H1 (cell line): ENCODE measurements around the gene SDHAF2. TPM values are rescaled to one million over a fixed set of nuclear protein-coding genes. Genes with fewer than 3 reads are reported as not detected.

Experiments
- CTCF ChIA-PET: fragments of 300-600 bp; sonication (Branson Sonifier 250); formaldehyde crosslinking; loops from one replicate; lab custom pipeline; 2021; ENCODE audit not compliant: partially characterized antibody; lab: Charles Lee
- POLR2A ChIA-PET: fragments of 300-600 bp; sonication (Branson Sonifier 250); formaldehyde crosslinking; loops from one replicate; lab custom pipeline; 2021; ENCODE audit warnings: inconsistent platforms; ENCODE audit not compliant: partially characterized antibody; lab: Charles Lee
- DNase-seq, 2 experiments: peaks; one replicate each; pipeline versions ENCODE4 v3.0.0 to v3.0.0-alpha.2; 2010 to 2022; ENCODE audit warnings: low spot score in 2 of 2, low read depth in 1 of 2, mixed read lengths in 1 of 2
- FAIRE-seq: peaks from 2 replicates; lab custom pipeline; 2011; peaks lifted over from hg19 to GRCh38; lab: Jason Lieb, UNC
- H2AFZ ChIP-seq: 2 replicates; pipeline ENCODE4 v1.8.1; 2012; ENCODE audit warnings: low read length, inconsistent platforms
- H2AK5ac ChIP-seq: 2 replicates; pipeline ENCODE4 v1.6.1; 2013; ENCODE audit warnings: low read depth, low read length
- H2BK120ac ChIP-seq: replicated peaks from 2 replicates; pipeline ENCODE3; 2013; ENCODE audit warnings: low read depth, low read length, inconsistent platforms
- H2BK12ac ChIP-seq: 2 replicates; pipeline ENCODE4 v1.6.1; 2013; ENCODE audit warnings: low read depth, low read length
- H2BK15ac ChIP-seq: 2 replicates; pipeline ENCODE4 v1.6.1; 2013; ENCODE audit warnings: low read length
- H2BK20ac ChIP-seq: 2 replicates; pipeline ENCODE4 v1.6.1; 2013; ENCODE audit warnings: low read length
- H2BK5ac ChIP-seq: 2 replicates; pipeline ENCODE4 v1.6.1; 2013; ENCODE audit warnings: low read depth, low read length
- H3K14ac ChIP-seq: 2 replicates; pipeline ENCODE4 v1.6.1; 2013; ENCODE audit warnings: inconsistent platforms; ENCODE audit not compliant: insufficient read length
- H3K18ac ChIP-seq: 2 replicates; pipeline ENCODE4 v1.6.1; 2013; ENCODE audit warnings: low read length; ENCODE audit errors: extremely low read depth
- H3K23ac ChIP-seq: 2 replicates; pipeline ENCODE4 v1.6.1; 2013; ENCODE audit warnings: inconsistent platforms; ENCODE audit not compliant: insufficient read length
- H3K23me2 ChIP-seq: 2 replicates; pipeline ENCODE4 v1.6.1; 2013; ENCODE audit warnings: low read depth, low read length
- H3K27ac ChIP-seq: 2 replicates; pipeline ENCODE4 v1.6.1; 2011; ENCODE audit warnings: low read depth, low read length, inconsistent platforms
- H3K27me3 ChIP-seq, 4 experiments: replicated peaks in 1 of 4; 1 replicate in 1 of 4; 2 replicates in 3 of 4; pipeline versions ENCODE4 v1.6.1 to v1.8.1; 2011 to 2013; ENCODE audit warnings: low read length in 3 of 4, mild to moderate bottlenecking in 3 of 4, inconsistent platforms in 2 of 4, mixed read lengths in 2 of 4, moderate library complexity in 1 of 4; ENCODE audit not compliant: control insufficient read depth in 3 of 4, insufficient read depth in 3 of 4; ENCODE audit errors: extremely low read depth in 1 of 4
- H3K36me3 ChIP-seq, 4 experiments: 2 replicates each; pipeline versions ENCODE4 v1.6.1 to v1.8.1; 2011 to 2013; ENCODE audit warnings: mild to moderate bottlenecking in 4 of 4, low read length in 3 of 4, moderate library complexity in 2 of 4, control low read depth in 1 of 4, inconsistent platforms in 1 of 4; ENCODE audit not compliant: insufficient read depth in 4 of 4, control insufficient read depth in 2 of 4
- H3K4ac ChIP-seq: replicated peaks from 2 replicates; pipeline ENCODE3; 2013; ENCODE audit warnings: low read length, low read depth, mixed read lengths, inconsistent platforms; ENCODE audit not compliant: insufficient read length
- H3K4me1 ChIP-seq, 4 experiments: replicated peaks in 1 of 4; 1 replicate in 1 of 4; 2 replicates in 3 of 4; pipeline versions ENCODE4 v1.6.1 to v1.8.1; 2011 to 2013; ENCODE audit warnings: low read length in 3 of 4, inconsistent platforms in 2 of 4, mixed read lengths in 1 of 4; ENCODE audit not compliant: insufficient read depth in 4 of 4, control insufficient read depth in 3 of 4
- H3K4me2 ChIP-seq, 2 experiments: 2 replicates each; pipeline versions ENCODE4 v1.6.1 to v1.8.1; 2011 to 2013; ENCODE audit warnings: low read depth in 2 of 2, low read length in 2 of 2, control low read depth in 1 of 2, inconsistent platforms in 1 of 2, mild to moderate bottlenecking in 1 of 2; ENCODE audit not compliant: insufficient read depth in 1 of 2
- H3K4me3 ChIP-seq, 4 experiments: fragments of 200-600, 300-600 bp in 1 of 4; sonication (generic), shearing (Covaris generic), sonication (Bioruptor Twin) in 1 of 4; 2 replicates each; pipeline versions ENCODE4 v1.5.1 to v1.8.1; 2011 to 2016; ENCODE audit warnings: low read length in 4 of 4, low read depth in 3 of 4, control low read depth in 2 of 4, inconsistent platforms in 2 of 4, mild to moderate bottlenecking in 2 of 4, mixed read lengths in 1 of 4, moderate library complexity in 1 of 4; ENCODE audit not compliant: insufficient read depth in 2 of 4; ENCODE audit errors: extremely low read depth in 1 of 4
- H3K56ac ChIP-seq: replicated peaks from 2 replicates; pipeline ENCODE3; 2013; ENCODE audit warnings: low read depth, mild to moderate bottlenecking, mixed read lengths, low read length, inconsistent platforms; ENCODE audit not compliant: insufficient read length
- H3K79me1 ChIP-seq: 2 replicates; pipeline ENCODE4 v1.6.1; 2013; ENCODE audit warnings: low read depth, low read length, control low read depth
- H3K79me2 ChIP-seq, 2 experiments: 2 replicates each; pipeline versions ENCODE4 v1.6.1 to v1.8.1; 2012 to 2013; ENCODE audit warnings: low read length in 2 of 2, mild to moderate bottlenecking in 2 of 2, inconsistent platforms in 1 of 2; ENCODE audit not compliant: insufficient read depth in 2 of 2, control insufficient read depth in 1 of 2
- H3K9ac ChIP-seq, 4 experiments: replicated peaks in 1 of 4; 1 replicate in 1 of 4; 2 replicates in 3 of 4; pipeline versions ENCODE4 v1.6.1 to v1.8.1; 2011 to 2013; ENCODE audit warnings: low read depth in 3 of 4, low read length in 3 of 4, control low read depth in 2 of 4, mild to moderate bottlenecking in 2 of 4, moderate library complexity in 2 of 4, inconsistent platforms in 1 of 4; ENCODE audit errors: extremely low read depth in 1 of 4
- H3K9me3 ChIP-seq, 2 experiments: 2 replicates each; pipeline versions ENCODE4 v1.6.1 to v1.8.1; 2012 to 2013; ENCODE audit warnings: mild to moderate bottlenecking in 2 of 2, moderate library complexity in 2 of 2, control low read depth in 1 of 2, inconsistent platforms in 1 of 2, low read depth in 1 of 2, low read length in 1 of 2, mixed read lengths in 1 of 2; ENCODE audit not compliant: insufficient read depth in 2 of 2
- H4K20me1 ChIP-seq, 2 experiments: replicated peaks in 1 of 2; 2 replicates each; pipeline versions ENCODE3 to v1.8.1; 2011 to 2013; ENCODE audit warnings: inconsistent platforms in 2 of 2, low read length in 2 of 2, mild to moderate bottlenecking in 1 of 2; ENCODE audit not compliant: insufficient read depth in 2 of 2, control insufficient read depth in 1 of 2
- H4K5ac ChIP-seq: 2 replicates; pipeline ENCODE4 v1.6.1; 2013; ENCODE audit warnings: low read length, low read depth, mixed read lengths, inconsistent platforms; ENCODE audit not compliant: insufficient read length
- H4K8ac ChIP-seq: 2 replicates; pipeline ENCODE4 v1.8.0; 2013; ENCODE audit warnings: mild to moderate bottlenecking, moderate library complexity, low read length, inconsistent platforms; ENCODE audit not compliant: insufficient read depth; ENCODE audit errors: extremely low read depth
- H4K91ac ChIP-seq: replicated peaks from 2 replicates; pipeline ENCODE3; 2013; ENCODE audit warnings: low read length, mixed read lengths, inconsistent platforms; ENCODE audit not compliant: insufficient read length
- BCL11A ChIP-seq, 2 experiments: IDR thresholded peaks; one replicate each; pipeline ENCODE4 v1.6.1; 2011; ENCODE audit warnings: low read depth in 2 of 2, low read length in 2 of 2, mild to moderate bottlenecking in 2 of 2
- RAD21 ChIP-seq, 2 experiments: IDR thresholded peaks in 1 of 2; conservative IDR thresholded peaks in 1 of 2; 2 replicates each; pipeline ENCODE4 v1.6.1; 2011; ENCODE audit warnings: low read depth in 2 of 2, low read length in 2 of 2, improper control_type of control experiment in 1 of 2, inconsistent platforms in 1 of 2, mild to moderate bottlenecking in 1 of 2, moderate library complexity in 1 of 2
- WGBS, 2 experiments: shearing (Covaris generic) in 1 of 2; methylation state at CpG; one replicate each; pipeline versions ENCODE4 v1.1.6 to v1.1.7; 2013 to 2015; ENCODE audit warnings: low lambda C conversion rate in 2 of 2, mixed read lengths in 2 of 2, inconsistent platforms in 1 of 2, low coverage in 1 of 2, missing lambda C conversion rate in 1 of 2; ENCODE audit not compliant: insufficient replicate concordance in 2 of 2, insufficient coverage in 1 of 2, insufficient read length in 1 of 2; ENCODE audit errors: extremely low coverage in 1 of 2, missing lambda C conversion rate in 1 of 2; 5-methylcytosine and 5-hydroxymethylcytosine counted together
- polyA plus RNA-seq, 7 experiments: library from polyadenylated mRNA; depleted of rRNA in 3 of 7; stranded (reverse) in 5 of 7; unstranded in 2 of 7; fragments of >200 nt in 5 of 7; fragments of 200-250 nt in 2 of 7; gene quantifications; 1 replicate in 5 of 7; 2 replicates in 1 of 7; 4 replicates in 1 of 7; pipeline versions ENCODE4 v1.2.1 to v1.2.3, GENCODE V29; 2011 to 2013; ENCODE audit warnings: missing spikeins in 2 of 7, mixed read lengths in 2 of 7
- total RNA-seq: library from RNA; stranded (reverse); fragmentation: NEBNext Ultra II Directional; extraction: Animal tissue kit (Norgen Biotek cat#: 25700); gene quantifications from 2 replicates; pipeline ENCODE4 v1.2.1, GENCODE V29; 2021
- TF ChIP-seq, protein P1 (sequence below): IDR thresholded peaks from 2 replicates; pipeline ENCODE4 v1.6.1; 2011; ENCODE audit warnings: low read length, improper control_type of control experiment
- TF ChIP-seq, protein P2 (sequence below): IDR thresholded peaks from 2 replicates; pipeline ENCODE4 v1.6.1; 2011; ENCODE audit warnings: low read depth, mild to moderate bottlenecking, low read length; ENCODE audit not compliant: insufficient read depth

The SDHAF2 gene
- total and polyA plus RNA-seq, 2 of the 8 experiments (the other 6 are each of a cell fraction or from before 2014, with no cell fraction given): 41.0 to 114 TPM

DNA sequence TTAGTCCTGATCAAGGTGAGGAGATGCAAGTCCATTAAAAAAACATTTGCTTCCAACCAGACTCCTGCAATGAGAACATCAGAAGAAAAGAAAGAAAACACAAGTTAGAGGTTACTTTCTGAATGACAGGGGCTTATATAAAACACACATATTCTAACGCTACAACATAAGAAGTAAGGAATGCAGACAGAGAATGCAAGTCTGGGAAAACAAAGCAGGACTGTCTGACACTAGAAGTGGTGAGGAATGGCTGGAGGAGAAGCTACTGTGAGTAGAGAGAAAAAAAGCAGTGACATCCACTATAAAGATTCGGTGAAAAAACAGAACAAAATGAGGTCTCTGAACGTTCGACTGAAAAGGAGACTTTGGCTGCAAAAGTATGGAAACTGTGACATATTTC lies 25.3 kb upstream of the SDHAF2 start:
- Histone ChIP-seq H3K27me3 (no peaks in the 10 kb centered on the region), H3K9me3 (no peaks in the 10 kb centered on the region), H3K79me2 (no peaks in the 10 kb centered on the region), H3K18ac (no peak overlapping the region), H2AK5ac (no peak overlapping the region), H2BK15ac (no peak overlapping the region), H3K4me1 (no peaks in the 10 kb centered on the region), H3K23me2 (no peaks in the 10 kb centered on the region), H3K4me2 (no peak overlapping the region), H4K20me1 (peaks cover 0 to 8% of the 10 kb centered on the region in 2 experiments), H3K27ac (no peak overlapping the region), H2BK20ac (no peak overlapping the region), H4K5ac (no peak overlapping the region), H2BK5ac (no peak overlapping the region), H2AFZ (no peak overlapping the region), H4K8ac (no peak overlapping the region), H3K4me3 (no peak overlapping the region), H2BK12ac (no peak overlapping the region), H3K36me3 (peaks cover 36 to 62% (median 58%) of the 10 kb centered on the region in 4 experiments), H3K14ac (no peak overlapping the region), H2BK120ac (no peak overlapping the region), H4K91ac (no peak overlapping the region), H3K79me1 (no peaks in the 10 kb centered on the region; the same call in 1 of the 2 replicates), H3K9ac (no peak overlapping the region), H3K4ac (no peak overlapping the region), H3K56ac (no peak overlapping the region), H3K23ac (no peak overlapping the region)
- FAIRE-seq (no peak), DNase-seq (no peak)
- 96% methylated on average over 4 of the region's 4 CpGs; no CpG with 5 or more reads in 1 of the 2 experiments for WGBS, 2 experiments
- TF ChIP-seq, protein P1, sequence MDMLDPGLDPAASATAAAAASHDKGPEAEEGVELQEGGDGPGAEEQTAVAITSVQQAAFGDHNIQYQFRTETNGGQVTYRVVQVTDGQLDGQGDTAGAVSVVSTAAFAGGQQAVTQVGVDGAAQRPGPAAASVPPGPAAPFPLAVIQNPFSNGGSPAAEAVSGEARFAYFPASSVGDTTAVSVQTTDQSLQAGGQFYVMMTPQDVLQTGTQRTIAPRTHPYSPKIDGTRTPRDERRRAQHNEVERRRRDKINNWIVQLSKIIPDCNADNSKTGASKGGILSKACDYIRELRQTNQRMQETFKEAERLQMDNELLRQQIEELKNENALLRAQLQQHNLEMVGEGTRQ: no peak
- TF ChIP-seq RAD21 (IDR thresholded peaks at IDR 0.05 in 1 of 2, conservative IDR thresholded peaks at IDR 0.05 in 1 of 2; ENCODE audit: low read depth in 2 of 2, low read length in 2 of 2) (no peak), BCL11A (IDR thresholded peaks at IDR 0.05; ENCODE audit: low read depth in 2 of 2, low read length in 2 of 2) (no peak)
- TF ChIP-seq, protein P2, sequence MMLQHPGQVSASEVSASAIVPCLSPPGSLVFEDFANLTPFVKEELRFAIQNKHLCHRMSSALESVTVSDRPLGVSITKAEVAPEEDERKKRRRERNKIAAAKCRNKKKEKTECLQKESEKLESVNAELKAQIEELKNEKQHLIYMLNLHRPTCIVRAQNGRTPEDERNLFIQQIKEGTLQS: no peak
- ChIA-PET POLR2A (interaction anchor here (1.1 to 5.4 kb wide), 2 partner anchors 13 to 93 kb away, joined by 3 to 60 read pairs; partner anchors contain the start of gene TMEM216), CTCF (no interaction called here)
